GM21367 (cell line): ENCODE results near the gene C13orf42.
A peak's percentile ranks its signal among the peaks of the same experiment; 100 is the strongest.

Source experiments
- ATAC-seq: cut with Tn5 transposase; IDR thresholded peaks from one replicate; pipeline ENCODE4 v1.9.1; 2021; ENCODE audit not compliant: unreplicated experiment

Gene C13orf42

DNA sequence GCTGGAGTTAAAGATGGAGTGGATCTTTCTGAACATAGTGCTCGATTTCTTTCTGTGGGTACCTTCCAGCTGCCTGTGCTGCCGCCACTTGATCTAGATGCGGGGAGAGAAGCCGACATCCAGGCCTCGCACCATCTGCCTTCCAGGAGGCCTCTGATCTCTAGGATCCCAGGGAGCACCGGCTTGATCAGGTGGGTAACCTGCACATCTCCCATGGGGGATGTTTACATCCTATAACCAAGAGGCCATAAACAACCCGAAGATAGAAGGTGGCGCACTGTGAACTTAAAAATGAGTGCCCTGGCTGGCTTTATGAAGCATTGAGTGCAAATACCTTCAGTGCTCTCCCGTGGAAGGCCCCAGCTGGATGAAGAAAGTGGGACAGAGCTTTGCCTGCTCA, at the start of gene C13orf42:
TSS of gene C13orf42 (minus strand) at position 101 of the 400 bp plus-strand sequence. CDS start at position 36, 65 bp downstream.
- no peak for ATAC-seq

DNA sequence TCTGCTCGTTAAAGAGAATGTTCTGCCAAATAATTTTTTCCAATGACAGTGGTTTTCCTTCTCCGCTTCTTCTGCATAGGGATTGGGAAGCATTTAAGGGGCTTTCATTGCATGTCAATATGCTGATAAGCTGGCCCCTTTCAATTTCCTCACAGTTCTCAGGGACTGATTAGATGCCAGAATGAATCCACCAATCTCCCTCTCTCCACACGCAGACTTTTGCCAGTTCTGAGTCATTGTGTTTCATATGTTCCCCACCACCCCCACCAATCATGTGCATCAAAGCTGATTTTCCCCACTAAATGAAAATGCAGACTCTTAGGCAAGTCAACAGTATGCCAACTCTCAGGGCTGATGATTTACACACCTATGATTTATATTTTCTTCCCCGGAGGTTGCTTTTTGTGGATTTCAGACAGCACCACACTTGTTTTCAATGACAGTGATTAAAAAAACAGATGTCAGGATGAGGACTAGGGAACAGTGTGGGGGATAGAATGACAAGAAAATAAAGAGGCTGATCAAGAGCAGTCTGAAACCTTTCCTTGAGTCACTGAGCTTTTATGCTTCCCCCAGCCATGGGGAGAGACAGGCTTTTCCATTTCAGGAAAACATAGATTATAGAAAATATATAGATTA, 47.9 kb upstream of the C13orf42 start:
- no peak for ATAC-seq

DNA sequence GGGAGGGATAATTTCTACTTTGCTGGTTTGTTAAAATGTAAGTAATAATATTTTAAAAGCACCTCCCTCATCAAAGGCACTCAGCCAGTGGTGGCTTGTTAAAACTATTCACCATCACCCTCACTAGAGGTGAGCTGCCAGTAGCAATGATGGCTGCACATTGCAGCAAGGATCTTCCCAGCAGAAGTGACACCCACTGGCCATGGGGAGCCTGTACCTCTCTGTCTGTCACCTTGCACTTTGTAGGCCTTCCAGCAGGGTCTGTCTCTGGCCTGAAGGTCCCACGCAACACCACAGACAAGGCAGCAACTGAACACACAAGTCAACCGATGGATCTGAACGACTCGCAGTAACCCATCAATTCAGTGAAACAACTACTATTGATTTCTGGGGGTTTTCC, 47.3 kb upstream of the C13orf42 start:
- ATAC-seq, result no peak

DNA sequence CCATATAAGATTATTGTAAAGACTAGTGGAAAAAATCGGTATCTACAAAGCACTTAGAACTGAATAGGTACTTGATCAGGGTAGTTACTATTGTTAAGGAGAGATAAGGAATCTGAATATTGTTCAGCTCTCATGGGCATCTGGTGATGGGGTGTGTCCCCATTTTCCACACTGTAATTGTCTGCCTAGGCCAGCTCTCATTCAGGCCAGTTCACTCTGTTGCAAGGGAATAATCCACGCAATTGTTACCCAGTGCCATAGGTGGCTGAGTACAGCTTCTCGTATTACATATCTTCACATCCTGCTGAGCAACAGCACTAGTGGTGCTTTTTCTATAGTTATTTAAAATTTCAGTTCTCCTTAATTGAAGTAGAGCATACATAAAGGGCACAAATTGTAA, 45.6 kb upstream of the C13orf42 start:
- no peak for ATAC-seq

DNA sequence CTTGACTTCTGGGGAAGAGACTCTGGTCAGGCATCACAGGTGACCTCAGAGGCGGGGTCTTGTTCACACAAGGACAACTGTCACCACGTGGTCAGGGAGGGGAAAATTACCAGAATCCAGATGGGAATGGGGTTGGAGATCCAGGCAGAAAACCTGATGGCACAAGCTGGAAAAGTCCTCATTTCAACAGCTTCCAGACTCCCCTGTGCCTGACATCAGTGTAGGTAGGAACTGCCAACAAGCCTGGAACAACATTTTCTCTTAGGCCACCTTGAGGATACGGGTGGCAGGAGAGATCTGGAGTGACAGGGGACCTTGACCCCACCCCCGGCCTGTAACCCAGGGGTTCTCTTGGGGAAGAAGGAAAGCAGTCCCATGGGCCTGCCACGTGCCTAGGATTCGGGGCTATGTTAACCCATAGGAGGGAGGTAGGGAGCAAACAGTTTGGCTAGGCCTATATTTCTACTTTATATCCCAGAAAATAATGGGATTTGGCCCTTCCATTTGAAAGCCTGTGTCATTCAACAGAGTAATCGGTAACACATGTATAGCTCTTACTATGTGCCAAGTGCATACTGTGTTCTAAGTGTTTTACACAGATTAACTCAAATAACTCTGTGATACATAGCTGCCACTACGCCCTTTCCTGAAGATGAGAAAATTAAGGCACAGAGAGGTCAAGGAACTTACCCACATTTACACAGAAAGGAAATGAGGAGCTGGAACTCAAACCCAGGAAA, 44.9 kb upstream of the C13orf42 start:
- ATAC-seq, result no peak

DNA sequence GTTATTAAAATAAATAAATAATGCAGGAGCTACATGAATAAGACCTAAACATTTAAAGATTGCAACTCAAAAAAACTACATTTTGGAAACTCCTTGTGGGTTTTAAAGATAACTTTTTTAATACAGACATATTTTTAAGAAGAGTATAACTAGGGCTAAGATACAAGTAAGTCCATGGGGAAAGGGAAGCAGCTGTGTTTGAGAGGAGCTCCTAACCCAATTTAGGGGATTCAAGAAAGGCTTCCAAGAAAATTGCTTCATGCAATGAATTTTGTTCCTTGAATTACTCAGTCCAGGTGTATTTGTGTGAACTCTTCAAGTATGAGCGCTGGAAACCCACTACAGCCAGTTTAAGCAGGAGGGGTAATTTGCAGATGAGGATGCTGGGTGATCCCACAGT, 44.1 kb upstream of the C13orf42 start:
- ATAC-seq, result no peak

DNA sequence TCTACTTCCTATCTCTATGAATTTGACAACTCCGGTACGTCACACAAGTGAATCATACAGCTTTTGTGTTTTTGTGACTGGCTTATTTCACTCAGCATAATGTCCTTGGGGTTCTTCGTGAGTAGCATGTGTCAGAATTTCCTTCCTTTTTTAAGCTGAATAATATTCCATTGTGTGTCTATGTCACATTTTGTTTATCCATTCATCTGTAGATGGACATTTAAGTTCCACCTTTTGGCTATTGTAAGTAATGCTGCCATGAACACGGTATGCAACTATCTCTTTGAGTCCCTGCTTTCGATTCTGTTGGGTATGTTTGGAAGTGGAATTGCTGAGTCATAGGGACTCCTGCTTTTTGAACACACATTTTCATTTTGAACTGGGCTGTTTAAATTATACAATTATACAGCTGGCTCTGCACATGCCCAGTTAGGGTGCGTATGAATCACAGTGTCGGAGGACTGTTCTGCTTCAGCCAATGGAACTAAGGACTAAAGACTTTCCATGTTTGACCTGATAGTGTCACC, 43.0 kb upstream of the C13orf42 start:
- ATAC-seq, result no peak

DNA sequence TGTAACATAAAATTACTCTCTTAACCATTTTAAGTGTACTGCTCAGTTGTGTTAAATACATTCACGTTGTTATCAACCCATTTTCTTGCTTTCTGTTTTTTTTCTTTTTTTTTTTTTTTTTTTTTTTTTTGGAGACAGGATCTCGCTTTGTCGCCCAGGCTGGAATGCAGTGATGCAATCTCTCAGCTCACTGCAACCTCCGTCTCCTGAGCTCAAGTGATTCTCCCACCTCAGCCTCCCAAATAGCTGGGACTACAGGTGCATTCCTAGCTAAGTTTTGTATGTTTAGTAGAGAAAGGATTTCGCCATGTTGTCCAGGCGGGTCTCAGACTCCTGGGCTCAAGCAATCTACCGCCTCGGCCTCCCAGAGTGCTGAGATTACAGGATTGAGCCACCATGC, 42.5 kb upstream of the C13orf42 start:
- ATAC-seq, result no peak

DNA sequence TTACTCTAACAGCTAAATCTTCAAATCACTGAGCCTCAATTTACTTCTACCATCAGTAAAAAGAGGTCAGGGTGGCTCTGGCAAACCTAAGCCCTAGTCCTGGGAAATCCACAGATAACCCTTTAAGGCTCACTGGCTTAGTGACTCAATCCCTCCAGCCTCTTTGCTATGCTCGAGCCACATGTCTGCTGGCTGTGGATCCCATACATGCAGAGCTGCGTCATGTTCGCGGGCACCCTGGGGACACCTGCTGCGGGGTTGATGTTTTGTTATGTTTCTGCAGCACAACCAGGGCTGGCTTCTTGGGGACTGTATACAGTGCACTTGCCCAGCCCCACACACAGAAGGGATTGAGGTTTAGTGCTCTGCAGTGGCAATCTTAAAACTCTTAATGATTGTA, 41.6 kb upstream of the C13orf42 start:
- no peak for ATAC-seq

DNA sequence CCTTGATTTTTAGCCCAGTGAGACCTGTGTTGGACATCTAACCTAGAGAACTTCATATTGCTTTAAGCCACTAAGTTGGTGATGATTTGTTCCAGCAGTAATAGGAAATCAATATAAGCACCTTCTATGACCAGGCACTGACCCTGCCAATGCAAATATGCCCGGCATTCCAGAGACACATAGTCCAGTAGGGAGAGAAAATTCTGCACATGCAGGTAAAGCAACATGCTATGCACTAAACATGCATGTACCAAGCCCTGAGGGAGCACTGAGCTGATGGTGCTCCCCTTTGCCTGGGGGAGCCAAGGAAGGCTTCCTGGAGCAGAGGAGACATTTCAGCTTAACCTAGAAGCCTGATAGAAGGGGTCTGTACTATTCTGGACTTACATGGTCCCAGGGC, 40.4 kb upstream of the C13orf42 start:
- no peak for ATAC-seq

DNA sequence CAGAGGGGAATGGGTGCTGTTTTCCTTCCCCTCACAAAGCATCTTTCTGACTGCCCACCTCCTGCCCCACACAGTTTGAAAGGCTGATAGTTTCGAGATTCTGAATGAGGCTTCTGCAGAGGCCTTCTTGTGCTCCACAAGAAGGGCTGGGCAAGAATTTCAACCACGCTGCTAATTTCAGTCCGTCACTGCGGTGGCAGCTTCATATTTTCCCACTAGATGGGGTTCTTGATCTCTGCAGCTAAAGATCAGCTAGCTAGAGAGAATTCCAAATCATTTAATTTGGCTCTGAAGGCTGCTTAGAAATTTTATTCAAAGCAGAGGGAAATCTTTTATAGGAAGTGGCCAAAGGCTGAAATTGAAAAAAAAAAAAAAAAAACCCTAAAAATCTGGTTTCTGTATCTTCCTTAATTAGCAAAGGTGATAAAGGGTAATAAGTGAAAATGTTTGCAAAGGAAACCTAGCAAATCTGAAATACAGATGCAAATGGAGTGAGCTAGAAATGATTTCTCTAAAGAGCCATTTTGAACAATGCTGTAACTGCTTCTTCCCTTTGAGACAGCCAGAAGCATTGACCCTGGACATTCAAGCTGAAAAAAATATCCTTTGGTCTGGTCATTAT, 38.0 kb upstream of the C13orf42 start:
- ATAC-seq, result no peak

DNA sequence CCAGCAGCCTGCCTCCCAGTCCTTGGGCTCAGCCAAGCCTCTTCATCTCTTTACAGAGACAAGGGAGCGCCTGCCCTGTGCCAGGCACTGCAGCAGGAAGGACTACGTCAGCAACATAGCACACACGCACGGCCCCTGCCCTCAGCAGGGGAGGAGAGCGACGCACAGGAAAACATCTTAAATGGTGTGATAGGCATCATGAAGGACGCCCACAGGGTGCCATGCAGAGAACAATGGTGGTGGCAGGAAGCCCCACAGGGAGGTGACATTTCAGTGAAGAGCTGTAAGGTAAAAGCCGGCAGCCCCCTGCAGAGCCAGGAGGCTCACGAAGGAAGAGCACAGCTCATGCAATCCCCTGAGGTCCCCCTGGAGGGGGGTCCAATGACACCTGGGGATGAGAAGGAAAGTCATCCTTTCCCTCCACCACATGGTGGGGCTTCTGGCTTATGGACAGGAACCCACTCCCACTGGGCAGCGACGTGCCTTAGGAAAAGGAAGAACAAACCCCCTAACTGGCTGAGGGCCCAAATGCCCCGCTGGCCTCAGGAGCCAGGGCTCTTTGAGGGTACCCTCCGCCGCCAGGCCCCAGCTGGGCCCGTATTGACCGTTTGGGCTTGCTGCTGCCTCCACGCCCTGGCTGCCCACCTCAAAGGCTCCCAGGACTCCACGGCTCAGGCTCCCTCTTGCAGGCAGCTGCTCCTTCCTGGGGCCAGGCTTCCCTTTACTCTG, 37.3 kb upstream of the C13orf42 start:
- ATAC-seq, result no peak

DNA sequence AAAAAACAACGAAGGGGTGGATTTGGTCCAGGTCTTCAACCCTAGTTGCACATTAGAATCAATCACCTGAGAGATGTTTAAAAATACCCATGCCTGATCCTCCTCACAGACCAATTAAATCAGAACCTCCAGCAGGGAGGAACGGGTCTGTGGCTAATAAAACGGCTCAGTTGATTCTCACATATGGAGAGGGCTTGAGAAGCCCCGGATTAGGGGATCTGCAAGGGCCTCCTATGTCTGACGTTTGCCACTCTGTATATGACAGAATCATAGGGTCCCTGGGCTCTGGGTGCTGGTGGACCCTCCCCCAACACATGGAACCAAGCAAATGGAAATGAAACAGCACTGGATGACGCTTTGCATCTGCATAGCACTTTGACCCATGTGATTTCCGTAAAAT, 36.7 kb upstream of the C13orf42 start:
- ATAC-seq, result no peak

DNA sequence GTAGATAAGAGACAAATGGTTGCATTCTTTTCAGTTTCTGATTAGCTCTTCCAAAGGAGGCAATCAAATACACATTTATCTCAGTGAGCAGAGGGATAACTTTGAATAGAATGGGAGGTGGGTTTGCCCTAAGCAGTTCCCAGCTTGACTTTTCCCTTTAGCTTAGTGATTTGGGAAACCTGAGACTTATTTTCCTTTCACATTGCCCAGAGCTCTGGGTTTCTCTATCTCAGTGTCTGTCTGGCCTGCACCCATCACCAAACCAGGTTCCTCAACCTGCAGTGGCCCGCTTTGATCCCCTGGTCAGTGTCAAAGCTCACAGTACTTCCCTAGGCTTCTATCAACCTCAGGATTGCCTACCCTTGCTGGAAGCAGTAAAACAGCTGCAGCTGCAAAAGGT, 35.6 kb upstream of the C13orf42 start:
- ATAC-seq, result no peak

DNA sequence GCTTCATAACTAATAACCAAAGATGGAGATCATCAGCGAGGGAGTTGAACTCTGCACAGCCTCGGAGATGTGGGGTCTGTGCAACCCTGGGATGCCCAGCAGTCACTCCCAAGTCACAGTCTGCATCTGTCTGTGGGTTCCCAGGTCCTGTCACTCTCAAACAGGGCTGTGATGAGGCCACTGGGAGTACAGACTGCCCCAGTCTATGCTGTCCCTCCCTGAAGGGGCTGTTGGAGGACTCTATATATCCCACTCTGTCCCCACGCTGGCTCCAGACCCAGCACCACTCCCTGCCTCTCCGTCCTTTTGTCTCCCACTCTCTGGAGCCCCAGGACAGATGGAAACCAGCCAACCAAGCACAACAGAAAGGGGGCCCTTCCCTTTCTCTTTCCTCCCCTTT, 26.2 kb upstream of the C13orf42 start:
- ATAC-seq, result no peak

DNA sequence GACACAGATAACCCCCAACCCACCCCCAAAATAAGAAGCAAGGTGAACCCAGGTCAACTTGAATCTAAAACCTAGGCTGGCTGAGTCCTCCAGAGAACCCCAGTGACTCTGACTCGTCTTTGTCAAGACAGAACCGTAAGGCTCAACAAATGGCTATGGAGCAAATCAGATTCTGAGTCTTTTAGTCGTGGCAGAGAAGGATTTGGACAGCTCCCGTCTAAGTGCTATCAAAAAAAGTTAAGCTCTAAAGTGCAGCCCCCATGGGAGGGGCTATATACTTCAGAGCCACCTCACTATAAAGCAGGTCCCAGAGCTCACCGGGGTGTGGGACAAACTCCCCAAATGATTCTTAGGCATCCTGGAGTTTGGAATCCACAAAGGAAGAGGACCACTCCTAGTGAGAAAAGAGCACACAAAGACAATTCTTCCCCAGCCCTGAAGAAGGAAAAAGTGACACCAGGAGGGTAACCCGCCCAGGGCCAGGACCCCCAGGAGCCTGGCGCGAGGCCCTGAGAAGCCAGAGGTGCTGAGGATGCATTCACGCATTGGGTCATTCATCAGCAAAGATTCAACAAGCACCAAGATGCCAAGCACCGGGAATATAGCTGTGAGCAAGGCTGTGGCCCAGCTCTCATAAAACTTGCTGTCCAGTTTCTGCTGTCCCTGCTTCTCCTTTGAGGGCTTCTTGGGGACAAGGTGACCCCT, 25.4 kb upstream of the C13orf42 start:
- no peak for ATAC-seq

DNA sequence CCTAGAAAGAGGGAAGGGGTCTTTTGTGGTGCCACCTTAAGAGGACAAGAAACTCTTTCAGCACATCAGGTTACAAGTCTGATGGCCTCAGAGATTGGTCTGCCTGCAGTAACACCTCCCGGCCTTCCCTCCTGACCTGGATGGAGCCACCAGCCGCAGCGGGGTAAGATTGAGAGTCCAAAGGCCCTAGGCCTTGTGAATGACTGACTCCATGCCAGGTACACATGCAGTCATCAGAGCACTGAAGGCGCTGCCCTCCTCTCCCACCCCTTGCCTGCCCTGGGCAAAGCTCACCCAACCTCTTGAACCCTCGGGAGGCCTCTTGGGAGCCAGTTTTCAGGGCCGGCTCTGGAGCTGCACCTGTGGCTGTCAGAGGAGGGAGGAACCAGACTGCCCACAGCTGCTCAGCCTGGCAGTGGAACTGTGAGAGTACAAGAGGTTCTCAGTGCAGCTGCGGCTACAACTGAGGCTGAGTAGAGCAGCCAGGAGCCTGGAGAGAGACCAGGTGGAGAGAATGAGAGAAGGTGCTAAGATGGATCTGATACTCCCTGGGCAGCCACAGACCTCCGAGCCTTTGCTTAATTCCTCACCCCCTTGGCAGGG, 23.8 kb upstream of the C13orf42 start:
- ATAC-seq, result no peak

DNA sequence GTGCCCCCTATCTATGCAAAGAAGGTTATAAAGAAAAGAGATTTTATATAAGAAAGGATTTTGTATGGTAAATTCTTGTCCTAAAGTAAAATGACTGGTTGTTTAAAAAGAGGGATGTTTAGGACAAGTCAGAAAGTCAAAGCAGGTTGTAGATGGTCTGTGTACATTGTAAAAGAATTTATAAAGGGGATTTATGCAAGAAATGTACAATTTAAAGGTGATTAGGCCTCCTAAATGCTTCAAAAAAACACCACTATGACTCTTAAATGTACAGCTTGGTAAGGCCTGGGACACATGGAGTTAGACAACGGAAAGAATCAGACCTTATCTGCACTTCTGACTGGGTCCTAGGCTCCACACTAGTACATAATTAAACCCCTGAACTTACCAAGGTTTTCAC, 19.3 kb upstream of the C13orf42 start:
- no peak for ATAC-seq

DNA sequence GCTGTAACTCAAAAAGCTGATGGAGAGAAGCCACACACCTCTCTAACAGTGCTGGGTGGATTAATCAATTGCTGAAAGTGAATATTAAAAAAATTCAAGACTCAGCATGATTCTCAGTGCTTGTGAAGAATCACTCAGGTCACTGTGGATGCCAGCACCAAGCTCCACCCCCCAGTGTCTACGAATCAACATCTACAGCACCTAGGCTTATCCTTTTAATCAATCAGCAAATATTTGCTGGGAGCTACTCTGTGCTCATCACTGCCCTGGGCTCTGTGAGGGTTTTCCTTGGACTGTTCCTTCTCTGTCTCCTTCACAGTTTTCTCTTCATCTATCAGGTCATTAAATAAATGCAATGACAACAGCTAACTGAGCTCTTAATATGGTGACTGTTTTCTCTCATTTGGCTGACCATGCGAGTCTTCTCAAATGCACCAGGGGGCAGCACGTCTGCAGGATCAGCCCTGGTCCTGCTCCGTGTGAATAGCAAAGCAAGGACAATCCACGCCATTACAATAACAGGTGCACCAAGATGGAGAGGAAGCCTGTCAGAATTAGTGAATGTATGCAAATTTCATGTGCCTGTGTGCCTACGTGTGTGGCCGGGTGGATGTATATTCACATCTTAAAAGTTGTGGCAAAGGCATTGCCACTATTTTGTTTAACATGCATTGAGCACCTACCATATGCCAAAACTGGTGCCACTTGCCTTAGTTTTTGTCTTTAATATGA, 14.6 kb upstream of the C13orf42 start:
- ATAC-seq, result peak; percentile 88
